Activated CD8-positive, alpha-beta memory T cell treated with anti-CD3 and anti-CD28 coated beads for 48 hours (primary cell): ENCODE results near the gene ARHGEF39.

Experiments used
- DNase-seq, 3 experiments: peaks; one replicate each; pipeline ENCODE4 v3.0.0-alpha.2; 2020; ENCODE audit warnings: low read depth in 2 of 3, low spot score in 2 of 3

The ARHGEF39 gene

DNA sequence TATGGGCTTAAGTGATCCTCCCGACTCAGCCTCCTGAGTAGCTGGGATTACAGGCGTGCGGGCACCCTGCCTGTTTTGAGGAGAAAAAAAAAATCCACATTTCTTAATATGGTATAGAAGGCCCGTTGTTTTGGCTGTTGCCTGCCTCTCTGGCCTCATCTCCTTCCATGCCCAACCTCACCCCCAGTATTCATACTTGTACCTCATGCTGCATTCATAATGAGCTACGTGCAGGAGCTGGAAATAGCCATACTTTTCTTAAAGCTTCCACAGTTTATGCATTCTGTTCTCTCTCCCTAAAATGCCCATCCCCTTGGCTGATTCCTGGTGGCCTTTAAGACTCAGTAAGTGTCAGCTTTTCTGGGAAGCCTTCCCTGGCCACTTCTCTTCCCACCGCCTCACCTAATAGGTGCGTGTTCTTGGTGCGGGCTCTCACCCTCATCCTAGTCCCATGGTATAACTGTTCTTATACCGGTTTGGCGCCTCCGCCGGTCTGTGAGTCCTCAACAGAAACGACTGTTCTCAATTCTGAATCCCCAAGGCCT, 26.8 kb upstream of the ARHGEF39 start:
- no peak for DNase-seq

DNA sequence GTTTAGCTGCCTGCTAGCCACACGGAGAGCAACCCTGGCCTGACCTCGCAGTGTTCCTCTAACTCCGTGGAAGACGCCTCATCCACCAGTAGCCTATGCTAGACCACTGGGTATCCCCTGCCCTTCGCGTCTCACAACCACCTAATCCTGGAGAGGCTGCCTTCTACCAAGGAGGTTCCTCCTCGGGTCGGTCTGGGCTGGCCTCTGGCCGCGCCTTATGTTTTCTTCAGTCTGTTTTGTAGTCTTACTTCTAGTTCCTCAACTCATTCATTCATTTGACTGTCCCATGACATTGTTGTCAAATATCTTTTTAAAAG, 26.3 kb upstream of the ARHGEF39 start:
- DNase-seq = no peak

DNA sequence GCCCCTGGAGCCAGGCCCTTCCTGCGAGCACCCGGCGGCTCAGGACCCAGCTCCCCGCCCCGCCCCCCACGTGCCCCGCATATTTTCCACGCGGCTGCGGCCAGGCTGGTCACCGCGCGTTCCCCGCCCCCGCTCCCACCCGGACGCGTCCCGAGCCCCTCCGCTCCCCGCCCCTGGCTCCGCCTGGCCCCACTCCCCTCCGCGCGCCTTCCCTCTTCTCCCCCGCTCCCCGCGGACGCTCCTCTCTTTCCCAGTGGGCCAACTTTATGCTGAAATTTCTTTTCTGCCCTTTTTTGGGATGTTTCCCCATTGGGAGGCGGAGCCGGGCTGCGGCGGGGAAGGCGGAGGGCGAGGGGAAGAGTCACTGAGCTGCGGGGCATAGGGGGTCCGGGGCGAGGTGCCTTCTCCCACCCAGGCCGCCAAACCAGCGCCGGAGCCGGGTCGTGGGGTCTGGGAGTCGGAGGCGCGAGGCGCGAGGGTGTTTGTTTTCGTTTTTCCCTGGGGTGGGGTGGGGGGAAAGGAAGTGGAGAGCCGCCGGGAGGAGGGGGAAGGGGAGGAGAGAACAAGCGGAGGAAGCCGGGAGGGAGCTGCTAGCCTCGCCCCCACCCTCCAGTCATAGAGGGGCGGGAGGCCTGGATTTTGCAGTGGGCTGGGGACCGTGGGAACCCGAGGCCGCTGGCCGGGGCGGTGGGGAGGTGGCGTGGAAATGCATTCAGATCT, 25.8 kb upstream of the ARHGEF39 start:
- DNase-seq = no peak

DNA sequence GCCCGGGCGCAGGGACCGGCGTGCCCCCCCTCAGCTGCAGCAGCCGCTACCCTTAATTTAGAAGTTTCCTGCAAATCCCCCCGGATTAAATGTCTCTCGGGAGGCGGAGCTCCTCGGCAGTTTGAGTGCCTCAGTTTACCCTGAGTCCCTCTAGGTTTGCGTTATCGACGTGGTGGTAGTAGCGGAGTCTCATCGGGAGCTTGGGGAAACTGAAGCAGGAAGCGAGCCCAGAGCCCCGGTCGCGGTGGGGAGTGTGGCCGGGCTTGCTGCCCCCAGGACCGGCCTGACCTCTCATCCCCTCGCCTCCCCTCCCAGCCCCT, 25.3 kb upstream of the ARHGEF39 start:
- no peak for DNase-seq

DNA sequence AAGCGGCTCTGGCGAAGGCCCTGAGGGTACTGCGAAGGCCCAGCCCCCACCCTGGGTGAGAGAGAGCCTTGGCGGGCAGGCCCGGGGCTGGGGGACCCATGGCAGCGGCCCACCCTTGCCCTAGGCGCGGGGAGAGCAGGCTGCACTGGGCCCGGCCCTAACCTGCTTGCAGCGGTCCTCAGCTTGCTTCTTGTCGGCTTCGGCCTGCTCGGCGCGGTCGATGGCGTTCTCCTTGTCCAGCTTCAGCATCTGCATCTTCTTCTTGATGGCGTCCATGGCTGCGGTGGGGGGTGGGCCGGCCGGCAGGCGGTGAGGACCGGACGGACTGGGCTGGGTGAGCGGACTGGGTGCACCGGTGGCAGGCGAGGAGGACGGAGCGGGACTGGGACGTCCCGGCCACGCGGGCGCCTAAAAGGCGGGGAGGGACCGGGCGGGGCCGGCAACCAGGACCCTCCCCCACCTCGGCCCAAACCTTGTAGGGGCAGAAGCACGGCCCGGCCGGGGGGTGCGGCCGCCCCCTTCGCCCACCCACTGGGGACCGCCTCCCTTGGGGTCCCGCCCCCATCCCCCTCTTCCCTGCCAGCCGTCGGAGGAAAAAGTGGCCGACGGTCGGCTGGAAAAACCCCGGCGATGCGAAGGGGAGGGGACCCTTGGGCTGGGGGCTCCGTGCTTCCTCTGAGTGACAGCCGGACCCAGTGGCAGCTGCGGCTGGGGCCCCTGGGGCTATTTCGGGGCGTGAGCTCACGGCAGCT, 24.7 kb upstream of the ARHGEF39 start, which contains the start of gene TPM2:
Gene TPM2, minus strand, starts transcription at position 384 of the 752 bp plus-strand sequence. Its CDS starts 108 bp downstream, at position 276.
- no peak for DNase-seq

DNA sequence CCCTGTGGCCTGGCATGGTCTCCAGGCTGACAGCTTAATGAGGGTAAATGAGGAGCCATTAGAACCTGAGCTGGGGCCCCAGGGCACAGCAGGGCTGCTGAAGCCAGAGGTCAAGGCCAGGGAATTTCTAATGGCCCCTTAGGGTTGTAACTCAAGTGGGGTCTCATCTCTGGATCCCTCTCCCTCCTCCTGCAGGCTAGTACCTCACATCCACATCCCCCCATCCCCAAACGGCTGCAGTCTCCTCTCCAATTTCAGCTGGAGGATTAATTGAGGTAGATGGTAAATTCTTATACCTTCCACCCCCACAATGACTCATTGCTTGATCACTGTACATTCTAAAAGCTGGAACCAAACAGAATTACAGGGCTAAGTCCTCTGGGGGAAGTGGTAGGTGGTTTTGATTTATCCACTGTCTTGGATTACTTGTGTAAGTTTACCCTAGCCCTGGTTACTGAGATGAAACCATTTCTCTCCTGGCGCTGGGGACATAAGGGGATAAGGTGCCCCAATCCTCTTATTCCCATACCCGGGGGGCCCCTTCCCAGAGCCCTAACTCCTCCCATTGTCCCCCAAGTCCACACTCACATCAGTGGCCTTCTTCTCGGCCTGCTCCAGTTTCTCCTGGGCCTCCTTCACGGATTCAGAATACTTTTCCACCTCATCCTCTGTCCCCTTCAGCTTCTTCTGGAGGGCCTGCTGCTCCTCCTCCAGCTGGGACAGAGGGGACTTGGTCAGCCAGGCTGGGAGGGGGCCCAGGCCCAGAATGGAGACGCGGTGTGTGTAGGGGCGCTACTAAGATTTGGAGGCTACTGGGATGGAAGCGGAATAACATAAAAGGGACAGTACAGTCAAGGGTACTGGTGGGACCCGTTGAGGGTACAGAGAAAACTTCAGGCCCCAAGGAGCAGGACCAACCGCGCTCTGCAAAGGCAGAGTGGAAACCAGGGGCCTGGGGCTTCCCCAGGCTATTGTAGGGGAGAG, 23.9 kb upstream of the ARHGEF39 start:
- DNase-seq = no peak

DNA sequence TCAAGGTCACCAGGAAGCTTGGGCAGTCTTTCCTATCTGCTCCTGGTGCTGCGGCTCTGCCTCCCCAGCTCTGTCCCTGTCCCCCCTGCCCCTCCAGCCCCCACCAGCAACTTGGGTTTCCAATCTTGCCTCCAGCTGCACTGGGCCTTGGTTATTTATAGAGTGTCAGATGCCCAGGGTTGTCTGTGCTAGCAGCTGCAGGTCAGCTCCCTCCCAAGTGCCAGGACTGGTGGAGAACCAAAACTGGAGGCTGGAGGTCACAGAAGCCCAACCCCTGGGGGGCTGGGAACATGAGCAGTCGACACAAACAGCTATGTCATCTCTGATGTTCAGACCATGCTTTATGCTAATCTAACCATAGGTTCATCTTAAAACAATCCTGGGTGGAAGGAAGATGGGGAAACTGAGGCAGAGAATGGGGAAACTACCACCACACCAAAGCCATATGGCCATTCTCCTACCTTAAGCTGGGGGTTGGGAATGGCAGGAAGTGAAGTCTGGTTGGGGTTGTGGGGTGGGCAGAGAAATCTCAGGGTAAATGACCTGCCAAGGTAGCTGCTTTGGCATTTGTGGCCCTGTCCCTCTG, 23.1 kb upstream of the ARHGEF39 start:
- no peak for DNase-seq

DNA sequence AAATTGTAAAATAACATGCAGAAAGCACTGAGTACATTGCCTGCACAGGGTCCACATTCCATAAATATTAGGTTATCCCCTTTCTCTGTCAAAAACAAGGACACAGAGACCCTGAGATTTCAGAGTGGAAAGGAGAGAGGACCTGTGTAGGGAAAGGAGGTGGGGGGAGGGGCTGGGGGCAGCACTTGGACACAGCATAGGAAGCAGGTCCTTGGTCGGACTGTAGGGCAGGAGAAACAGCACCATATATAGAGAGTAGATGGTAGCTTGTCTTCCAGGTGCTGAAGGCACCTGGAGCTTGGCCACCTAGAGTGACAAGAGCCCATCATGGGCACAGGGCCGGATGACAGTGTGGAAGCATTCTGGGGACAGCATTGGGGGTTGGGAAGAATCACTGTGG, 22.3 kb upstream of the ARHGEF39 start:
- DNase-seq = no peak

DNA sequence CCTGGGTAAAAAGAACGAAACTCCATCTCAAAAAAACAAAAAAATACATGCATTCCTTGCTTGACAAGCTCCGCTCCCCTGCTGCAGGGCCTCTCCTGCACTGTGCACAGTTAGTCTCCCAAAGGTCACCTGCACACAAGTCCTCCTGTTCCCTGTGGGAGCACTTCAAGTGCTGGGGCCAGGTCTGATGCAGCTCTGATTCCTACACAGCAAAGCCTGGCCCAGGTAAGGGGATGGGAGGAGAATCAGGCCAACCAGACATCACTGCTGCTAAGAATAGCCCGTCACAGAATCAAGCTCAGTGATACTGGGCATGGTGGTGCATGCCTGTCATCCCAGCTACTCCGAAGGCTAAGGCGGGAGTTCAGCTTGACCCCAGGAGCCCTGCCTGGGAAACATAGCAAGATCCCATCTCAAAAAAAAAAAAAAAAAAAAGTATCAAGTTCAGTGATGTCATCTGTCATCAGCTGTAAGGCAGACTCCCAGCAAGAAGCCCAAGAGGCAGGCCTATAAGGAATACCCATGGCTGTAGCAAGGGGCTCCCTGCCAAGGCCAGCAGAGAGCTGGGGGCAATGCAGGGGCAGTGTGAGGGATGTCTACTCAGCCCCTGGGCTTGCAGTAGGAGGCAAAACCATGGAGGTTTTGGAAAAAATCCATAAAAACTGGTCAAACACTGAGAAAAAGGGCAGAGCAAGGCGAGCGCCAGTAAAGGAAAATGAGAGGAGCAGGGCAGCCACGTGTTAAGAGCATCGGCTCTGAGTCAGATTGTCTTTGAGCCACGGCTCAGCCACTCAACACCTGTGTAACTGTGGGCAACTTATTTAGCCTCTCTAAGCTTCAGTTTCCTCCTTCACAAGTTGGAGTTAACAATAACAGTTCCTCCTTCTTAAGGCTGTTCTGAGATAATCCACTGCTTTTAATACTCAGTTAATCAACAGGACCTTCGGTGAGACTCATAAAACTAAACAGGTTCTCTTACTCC, 21.5 kb upstream of the ARHGEF39 start:
- no peak for DNase-seq

DNA sequence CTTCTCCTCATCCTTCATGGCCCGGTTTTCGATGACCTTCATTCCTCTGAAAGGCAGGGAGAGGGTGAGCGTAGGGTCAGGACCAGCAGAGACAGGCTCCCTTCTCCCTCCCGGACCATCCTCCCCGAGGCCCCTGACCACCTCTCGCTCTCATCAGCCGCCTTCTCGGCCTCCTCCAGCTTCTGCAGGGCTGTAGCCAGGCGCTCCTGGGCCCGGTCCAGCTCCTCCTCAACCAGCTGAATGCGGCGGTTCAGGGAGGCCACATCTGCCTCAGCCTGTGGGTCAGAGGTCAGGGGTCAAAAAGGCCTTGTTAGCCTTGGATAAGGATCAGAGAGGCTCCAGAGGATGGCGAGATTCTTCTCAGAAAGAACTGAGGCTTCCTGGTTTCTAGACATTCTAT, 20.5 kb upstream of the ARHGEF39 start:
- no peak for DNase-seq

DNA sequence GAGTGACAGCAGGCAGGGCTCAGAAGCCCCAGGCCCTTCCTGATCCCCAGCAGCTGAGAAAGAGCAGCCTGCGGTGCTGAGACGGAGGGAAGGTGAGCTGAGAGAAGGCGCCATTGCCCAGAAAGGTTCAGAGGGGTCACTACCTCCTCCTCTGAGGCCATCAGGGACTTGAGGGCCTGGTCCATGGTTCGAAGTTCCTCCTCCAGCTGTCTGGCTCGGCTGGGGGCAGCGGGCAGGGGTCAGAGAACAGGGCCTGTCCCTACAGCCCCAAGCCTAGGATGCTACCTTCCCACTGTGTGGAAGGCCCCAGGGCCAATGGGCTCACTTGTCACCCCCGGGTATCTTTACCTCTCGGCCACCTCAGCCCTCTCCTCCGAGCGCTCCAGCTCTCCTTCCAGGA, 19.9 kb upstream of the ARHGEF39 start:
- no peak for DNase-seq

DNA sequence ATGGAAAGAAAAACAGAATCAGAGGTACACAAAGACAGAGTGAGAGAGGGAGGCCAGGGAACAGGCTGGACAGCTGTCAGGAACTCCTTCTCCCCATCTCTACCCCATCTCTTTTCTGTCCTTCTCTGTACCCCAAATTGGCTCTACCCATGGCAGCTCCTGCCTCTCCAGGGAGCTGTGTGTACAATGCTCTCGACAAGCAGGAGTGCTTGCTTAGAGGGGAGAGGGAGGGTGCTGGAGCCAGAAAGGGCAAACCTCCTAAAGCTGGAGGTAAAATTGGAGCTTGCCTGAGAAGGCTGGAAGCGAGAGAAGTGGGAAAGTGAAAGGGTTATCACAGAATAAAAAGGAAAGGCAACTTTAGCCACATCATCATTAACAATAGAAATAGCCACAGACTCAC, 18.3 kb upstream of the ARHGEF39 start:
- no peak for DNase-seq

DNA sequence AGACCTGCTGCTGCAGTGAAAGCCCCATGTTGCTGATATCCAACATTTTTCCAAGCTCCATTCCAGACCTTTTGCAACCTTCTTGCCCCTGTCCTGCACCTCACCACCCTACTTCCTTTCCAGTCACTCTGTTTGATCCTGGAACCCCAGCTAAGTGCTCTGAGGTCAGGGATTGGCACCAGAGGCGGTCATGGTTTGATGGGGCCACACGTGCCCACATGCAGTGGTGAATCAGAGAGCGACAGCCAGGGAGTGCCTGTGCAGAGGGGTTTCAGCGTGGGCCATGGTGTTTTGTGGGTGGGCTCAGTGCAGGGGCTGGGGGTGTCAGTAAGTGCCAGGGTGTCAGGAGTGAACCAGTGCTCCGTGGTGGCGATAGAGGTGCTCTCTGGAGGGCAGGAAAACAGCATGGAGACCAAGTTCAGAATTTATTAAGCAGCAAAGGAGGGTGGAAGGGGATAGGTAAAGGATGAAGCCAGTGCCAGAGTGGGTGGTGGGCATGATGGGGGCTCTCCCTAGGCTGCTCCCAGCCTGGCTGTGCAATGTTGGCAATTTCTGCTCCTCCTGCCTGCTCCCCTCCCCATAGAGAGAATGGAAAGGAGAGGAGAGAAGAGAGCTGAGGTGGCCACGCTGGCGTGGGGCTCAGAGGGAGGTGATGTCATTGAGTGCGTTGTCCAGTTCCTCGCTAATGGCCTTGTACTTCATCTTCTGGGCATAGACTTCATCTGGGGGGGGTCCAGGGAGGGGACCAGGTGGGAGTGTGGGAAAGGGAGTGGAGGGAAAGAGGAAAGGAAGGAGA, 17.7 kb upstream of the ARHGEF39 start:
- DNase-seq = no peak

DNA sequence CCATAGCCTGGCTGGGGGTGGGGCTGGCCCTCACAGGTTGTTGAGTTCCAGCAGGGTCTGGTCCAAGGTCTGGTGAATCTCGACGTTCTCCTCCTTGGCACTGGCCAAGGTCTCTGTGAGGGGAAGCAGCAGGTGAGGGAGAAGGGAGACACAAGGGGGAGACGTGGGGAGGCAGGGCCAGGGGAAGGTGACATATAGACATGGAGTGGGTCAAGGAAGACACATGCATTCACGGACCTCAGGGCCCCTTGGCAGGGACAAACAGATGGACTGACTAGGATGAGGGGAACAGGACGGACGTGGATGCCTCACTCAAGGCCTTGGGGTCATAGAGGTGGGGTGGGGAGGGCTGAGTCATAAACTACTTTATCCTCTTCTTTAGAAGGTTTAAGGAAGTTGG, 17.1 kb upstream of the ARHGEF39 start:
- DNase-seq = no peak

DNA sequence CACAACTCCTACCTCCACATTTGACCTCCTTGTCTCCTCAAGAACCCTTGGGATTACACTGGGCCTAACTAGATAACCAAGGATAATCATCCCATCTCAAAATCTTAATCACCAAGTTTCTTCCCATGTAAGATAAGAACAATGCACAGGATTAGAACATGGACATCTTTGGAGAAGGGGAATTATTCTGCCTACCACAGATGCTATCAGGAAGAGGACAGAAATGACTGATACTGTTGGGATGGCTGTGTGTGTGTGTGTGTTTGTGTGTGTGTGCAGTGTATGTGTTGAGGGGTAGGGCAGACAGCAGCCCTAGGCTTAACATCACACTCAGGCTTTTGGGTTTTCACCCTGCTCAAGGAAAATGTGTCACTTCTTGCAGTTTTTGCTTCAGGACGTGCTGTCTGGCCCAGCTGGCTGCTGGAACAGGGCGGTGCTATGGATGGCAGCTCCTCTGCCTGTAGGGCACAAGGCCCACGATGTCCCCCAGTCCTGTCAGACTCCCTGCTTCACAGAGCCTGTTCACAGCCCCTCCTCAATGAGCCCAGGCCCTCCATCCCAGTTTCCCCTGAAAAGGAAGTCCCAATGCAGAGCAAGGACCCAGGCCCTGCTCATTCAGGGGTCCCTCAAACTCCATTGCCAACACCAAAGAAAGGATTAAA, 16.5 kb upstream of the ARHGEF39 start:
- no peak for DNase-seq

DNA sequence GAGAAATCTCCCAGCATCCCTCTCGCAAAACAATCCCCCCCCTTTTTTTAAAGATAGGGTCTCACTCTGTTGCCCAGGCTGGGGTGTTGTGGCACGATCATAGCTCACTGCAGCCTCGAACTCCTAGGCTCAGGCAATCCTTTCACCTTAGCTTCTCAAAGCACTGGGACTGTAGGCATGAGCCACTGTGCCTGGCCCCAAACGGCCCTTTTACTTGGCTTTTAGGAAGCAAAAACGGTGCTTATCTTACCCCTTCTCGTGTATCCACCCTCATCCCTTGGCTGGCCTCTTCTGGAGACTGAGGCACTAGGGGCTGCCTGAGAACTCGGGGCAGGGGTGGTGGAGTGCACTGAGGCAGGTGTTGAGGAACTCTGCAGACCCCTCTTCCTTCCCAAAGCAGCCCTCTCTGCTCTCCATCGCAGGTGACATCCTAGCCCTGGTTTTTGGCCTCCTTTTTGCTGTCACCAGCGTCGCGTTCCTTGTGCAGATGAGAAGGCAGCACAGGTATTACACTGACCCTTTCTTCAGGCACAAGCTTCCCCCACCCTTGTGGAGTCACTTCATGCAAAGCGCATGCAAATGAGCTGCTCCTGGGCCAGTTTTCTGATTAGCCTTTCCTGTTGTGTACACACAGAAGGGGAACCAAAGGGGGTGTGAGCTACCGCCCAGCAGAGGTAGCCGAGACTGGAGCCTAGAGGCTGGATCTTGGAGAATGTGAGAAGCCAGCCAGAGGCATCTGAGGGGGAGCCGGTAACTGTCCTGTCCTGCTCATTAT, 15.5 kb upstream of the ARHGEF39 start:
- no peak for DNase-seq

DNA sequence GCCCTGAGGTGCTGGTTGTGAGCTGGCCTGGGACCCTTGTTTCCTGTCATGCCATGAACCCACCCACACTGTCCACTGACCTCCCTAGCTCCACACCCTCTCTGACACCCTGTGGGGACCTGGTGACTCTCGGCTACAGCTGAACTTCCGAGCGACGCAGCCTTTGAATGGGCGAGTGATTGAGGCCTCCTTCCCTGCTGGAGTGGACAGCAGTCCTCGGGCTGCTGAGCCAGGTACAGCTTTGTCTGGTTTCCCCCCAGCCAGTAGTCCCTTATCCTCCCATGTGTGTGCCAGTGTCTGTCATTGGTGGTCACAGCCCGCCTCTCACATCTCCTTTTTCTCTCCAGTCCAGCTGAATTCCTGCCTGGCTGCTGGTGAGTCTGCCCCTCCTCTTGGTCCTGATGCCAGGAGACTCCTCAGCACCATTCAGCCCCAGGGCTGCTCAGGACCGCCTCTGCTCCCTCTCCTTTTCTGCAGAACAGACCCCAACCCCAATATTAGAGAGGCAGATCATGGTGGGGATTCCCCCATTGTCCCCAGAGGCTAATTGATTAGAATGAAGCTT, 14.9 kb upstream of the ARHGEF39 start:
- DNase-seq = no peak

DNA sequence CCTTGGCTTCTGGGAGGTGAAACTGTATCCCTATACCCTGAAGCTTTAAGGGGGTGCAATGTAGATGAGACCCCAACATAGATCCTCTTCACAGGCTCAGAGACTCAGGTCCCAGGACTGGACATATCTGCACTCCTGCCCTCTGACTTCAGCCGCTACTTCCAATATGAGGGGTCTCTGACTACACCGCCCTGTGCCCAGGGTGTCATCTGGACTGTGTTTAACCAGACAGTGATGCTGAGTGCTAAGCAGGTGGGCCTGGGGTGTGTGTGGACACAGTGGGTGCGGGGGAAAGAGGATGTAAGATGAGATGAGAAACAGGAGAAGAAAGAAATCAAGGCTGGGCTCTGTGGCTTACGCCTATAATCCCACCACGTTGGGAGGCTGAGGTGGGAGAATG, 14.1 kb upstream of the ARHGEF39 start:
- DNase-seq = no peak
